GM19099 (cell line): ENCODE measurements around the gene ALPL.

ENCODE experiments used
- POLR2A ChIP-seq: IDR thresholded peaks from 3 replicates; pipeline ENCODE4 v1.6.1; 2011; ENCODE audit warnings: low read depth; ENCODE audit not compliant: insufficient read length; ENCODE audit errors: extremely low read depth

The ALPL gene

GRCh38 chr1:21626921-21627339, 117.7 kb downstream of the ALPL start:
- no peak for TF ChIP-seq POLR2A
